ENCODE data around the gene ZFP69. TPM values are rescaled to one million over a fixed set of nuclear protein-coding genes. Genes with fewer than 3 reads are reported as not detected.

ZFP69 gene
- total and polyA plus RNA-seq, 2 of the 4 experiments (the other 2 are of a cell fraction), result 1.2 to 1.6 TPM

- Histone ChIP-seq H4K8ac (ENCODE audit: low read depth in 2 of 2, low read length in 2 of 2) (no peak overlapping the region), H2BK5ac (ENCODE audit: low read depth, low read length, poor library complexity, severe bottlenecking) (no peak overlapping the region), H2AFZ (replicated peaks; ENCODE audit: low read length, poor library complexity) (no peak overlapping the region), H3K79me1 (ENCODE audit: low read depth in 1 of 2, low read length in 2 of 2) (no peaks in the 10 kb centered on the region; a peak in 1 of 4 replicates), H3K36me3 (ENCODE audit: control insufficient read depth, insufficient read depth, low read length) (no peaks in the 10 kb centered on the region), H3K4me1 (ENCODE audit: control insufficient read depth, insufficient read depth, low read length) (no peaks in the 10 kb centered on the region), H3K9ac (ENCODE audit: low read depth, low read length) (no peak overlapping the region), H2BK120ac (ENCODE audit: low read depth, low read length) (no peak overlapping the region), H2BK15ac (ENCODE audit: low read depth, low read length) (no peak overlapping the region), H3K18ac (ENCODE audit: low read depth, low read length) (no peak overlapping the region), H3K4me3 (ENCODE audit: insufficient read depth, low read depth, low read length) (no peak overlapping the region), H3K4ac (ENCODE audit: low read depth, low read length) (no peak overlapping the region), H3K9me3 (ENCODE audit: control insufficient read depth, insufficient read depth, low read length) (no peaks in the 10 kb centered on the region), H3K27ac (ENCODE audit: insufficient read depth, low read length) (no peak overlapping the region), H3K14ac (replicated peaks; ENCODE audit: low read depth, low read length) (no peak overlapping the region), H2AK9ac (replicated peaks; ENCODE audit: low read depth, low read length, poor library complexity) (no peak overlapping the region), H3K56ac (ENCODE audit: extremely low read depth, insufficient read depth, low read length) (no peak overlapping the region), H2AK5ac (ENCODE audit: low read depth, low read length) (no peak overlapping the region), H4K91ac (ENCODE audit: insufficient read depth, low read depth, low read length) (no peak overlapping the region), H3K9me1 (ENCODE audit: insufficient read depth, low read length) (no peaks in the 10 kb centered on the region), H3K23ac (ENCODE audit: low read depth, low read length) (no peak overlapping the region), H4K5ac (ENCODE audit: low read depth, low read length) (no peak overlapping the region), H4K20me1 (ENCODE audit: insufficient read depth, low read length) (no peaks in the 10 kb centered on the region), H3K4me2 (ENCODE audit: low read depth, low read length) (no peak overlapping the region), H3K27me3 (ENCODE audit: control insufficient read depth, insufficient read depth, low read length) (no peaks in the 10 kb centered on the region), H2BK20ac (ENCODE audit: low read depth, low read length) (no peak overlapping the region)
- intact Hi-C loops (cut with micrococcal nuclease), result no loop called here
- ChIA-PET CTCF (interaction anchor here (0.7 kb wide), 1 partner anchor 288 kb away, joined by 3 read pairs; no protein-coding TSS in a partner anchor), POLR2A (ENCODE audit: unreplicated experiment) (no interaction called here)
- dilution Hi-C loops (cut with HindIII; ENCODE audit: low sequenced_read_pairs, unreplicated experiment), result no loop called here
- no TSS peak for BruUV-seq (replicated peaks)
- no peak for TF ChIP-seq BHLHE40 (IDR thresholded peaks at IDR 0.05; ENCODE audit: low read depth, low read length)
- TF ChIP-seq, protein P1, sequence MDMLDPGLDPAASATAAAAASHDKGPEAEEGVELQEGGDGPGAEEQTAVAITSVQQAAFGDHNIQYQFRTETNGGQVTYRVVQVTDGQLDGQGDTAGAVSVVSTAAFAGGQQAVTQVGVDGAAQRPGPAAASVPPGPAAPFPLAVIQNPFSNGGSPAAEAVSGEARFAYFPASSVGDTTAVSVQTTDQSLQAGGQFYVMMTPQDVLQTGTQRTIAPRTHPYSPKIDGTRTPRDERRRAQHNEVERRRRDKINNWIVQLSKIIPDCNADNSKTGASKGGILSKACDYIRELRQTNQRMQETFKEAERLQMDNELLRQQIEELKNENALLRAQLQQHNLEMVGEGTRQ (IDR thresholded peaks at IDR 0.05; ENCODE audit: low read depth, low read length), result no peak
- TF ChIP-seq NFE2L2 (IDR thresholded peaks at IDR 0.05; ENCODE audit: low read depth, low read length), result no peak
- no peak for TF ChIP-seq RFX5 (IDR thresholded peaks at IDR 0.05; ENCODE audit: low read depth, low read length)
- no peak for TF ChIP-seq MAZ (IDR thresholded peaks at IDR 0.05; ENCODE audit: borderline replicate concordance, low read depth, low read length)
- DNase-seq, result no peak
- no peak for ATAC-seq (ENCODE audit: low read depth)
- 100% methylated on average over 1 of the region's 3 CpGs; no CpG with 5 or more reads in 1 of the 2 experiments for WGBS, 2 experiments (ENCODE audit: extremely low coverage in 2 of 2, insufficient read length in 1 of 2)
- in situ Hi-C loops (cut with MboI; ENCODE audit: low sequenced_read_pairs), result no loop called here
Measured at GRCh38 chr1:40432644-40433390, 44.3 kb upstream of the ZFP69 start.
